Measurements from ENCODE around the gene HLA-DMB.

GRCh38 chr6:32967151-32968091, 26.6 kb upstream of the HLA-DMB start:
- TF ChIP-seq CTCF (IDR thresholded peaks at IDR 0.05) (peak in 3 of 4 experiments; percentile 8 to 60 (median 34)), POLR2AphosphoS5 (IDR thresholded peaks at IDR 0.05) (no peak)
